ENCODE measurements around the gene WSCD2.

GRCh38 chr12:108119974-108120862, 8.9 kb upstream of the WSCD2 start:
- TF ChIP-seq CTCF (IDR thresholded peaks at IDR 0.05) = no peak
- no peak for TF ChIP-seq POLR2A (IDR thresholded peaks at IDR 0.05)

Measured in Peyer's patch (tissue), 4 donors.